Articular chondrocyte of knee joint (primary cell): ENCODE results near the gene BLOC1S3. TPM values are rescaled to one million over a fixed set of nuclear protein-coding genes. Genes with fewer than 3 reads are reported as not detected.

ENCODE experiments used
- total RNA-seq: library from RNA; depleted of rRNA; stranded (reverse); fragments of >200 nt; gene quantifications from 2 replicates; pipeline ENCODE4 v1.2.3, GENCODE V29; 2012

BLOC1S3 gene, protein sequence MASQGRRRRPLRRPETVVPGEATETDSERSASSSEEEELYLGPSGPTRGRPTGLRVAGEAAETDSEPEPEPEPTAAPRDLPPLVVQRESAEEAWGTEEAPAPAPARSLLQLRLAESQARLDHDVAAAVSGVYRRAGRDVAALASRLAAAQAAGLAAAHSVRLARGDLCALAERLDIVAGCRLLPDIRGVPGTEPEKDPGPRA
- 6.1 and 7.6 TPM in 2 replicates for total RNA-seq

DNA sequence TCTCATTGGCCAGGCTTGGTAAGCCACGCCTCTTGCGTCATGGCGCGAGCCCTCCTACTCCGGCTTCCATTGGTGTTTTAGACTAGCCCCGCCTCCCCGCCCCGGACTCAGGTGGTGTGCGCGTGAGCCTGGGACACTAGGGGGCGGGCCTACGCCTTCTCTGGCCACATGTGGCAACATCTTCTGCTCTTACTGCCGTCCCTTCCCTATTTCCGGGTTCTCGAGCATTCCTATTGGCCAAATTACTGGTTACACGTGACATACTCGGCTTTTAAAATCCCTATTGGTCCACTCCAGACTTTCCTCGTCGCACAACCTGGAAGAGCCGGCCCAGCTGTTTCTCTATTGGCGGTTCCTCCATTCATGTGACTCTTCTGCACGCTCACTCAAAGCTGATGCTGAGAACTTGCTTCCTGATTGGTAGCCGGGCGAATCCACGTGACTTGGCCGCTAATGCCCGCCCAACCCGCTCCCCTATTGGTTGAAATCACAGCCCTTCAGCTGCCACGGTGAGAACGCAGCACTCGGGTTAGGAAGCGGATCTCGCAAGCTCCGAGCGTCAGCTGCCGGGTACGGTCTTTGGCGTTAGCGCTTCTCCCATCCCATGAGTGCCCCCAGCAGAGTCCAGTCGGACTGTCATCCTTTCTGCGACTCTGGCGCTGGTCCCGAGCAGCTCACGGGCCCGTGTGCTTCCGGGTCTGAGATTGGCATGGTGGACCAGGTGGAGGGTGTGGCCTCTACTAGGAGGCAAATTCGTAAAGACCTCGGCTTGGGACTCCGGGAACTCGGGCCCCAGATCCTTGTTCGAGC is at the start of gene BLOC1S3:
Gene BLOC1S3 (plus strand): TSS at position 523 of the 810 bp plus-strand sequence. CDS start 513 bp downstream, outside the sequence.

DNA sequence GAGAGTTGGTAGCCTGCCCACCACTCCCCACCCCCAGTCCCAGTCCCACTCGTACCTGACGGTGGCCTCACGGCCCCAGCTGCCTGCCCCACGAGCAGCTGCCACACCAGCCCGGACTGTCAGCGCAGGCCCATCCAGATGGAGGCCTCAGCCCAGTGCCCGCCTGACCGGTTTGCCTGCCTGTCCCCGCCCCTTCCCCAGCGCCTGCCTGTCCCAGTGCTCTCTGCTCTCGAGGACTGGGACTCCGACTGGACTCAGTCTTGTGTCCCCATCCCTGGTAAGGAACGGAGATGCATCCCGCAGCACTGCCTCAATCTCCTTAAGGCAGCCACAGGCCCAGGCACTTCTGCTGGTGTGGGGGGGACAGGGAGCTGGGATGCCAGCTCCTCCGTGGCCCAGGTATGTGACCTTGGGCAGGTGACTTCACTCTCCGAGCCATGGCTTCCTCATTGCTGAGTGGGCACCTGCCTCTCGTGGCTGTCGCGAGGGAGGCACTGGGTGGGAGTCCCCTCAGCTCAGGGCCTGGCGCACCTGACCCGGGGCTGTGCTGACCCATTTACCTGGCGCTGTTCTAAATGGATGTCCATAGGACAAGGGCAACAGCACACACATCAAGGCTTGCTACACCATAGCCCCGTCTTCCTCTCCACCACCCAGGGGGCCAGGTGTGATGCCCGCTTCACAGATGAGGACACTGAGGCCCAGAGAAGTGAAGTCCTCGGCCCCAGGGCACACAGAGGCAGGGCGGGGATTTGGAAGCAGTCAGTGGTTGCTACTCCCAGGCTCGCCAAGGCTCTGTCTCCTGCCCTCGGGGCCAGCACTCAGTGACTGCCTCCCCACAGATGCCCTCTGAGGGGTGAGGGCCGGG is 17.5 kb upstream of the BLOC1S3 start, which contains the start of gene NKPD1:
Gene NKPD1 (minus strand): TSS at position 113 of the 868 bp plus-strand sequence. CDS start 832 bp downstream, outside the sequence.

DNA sequence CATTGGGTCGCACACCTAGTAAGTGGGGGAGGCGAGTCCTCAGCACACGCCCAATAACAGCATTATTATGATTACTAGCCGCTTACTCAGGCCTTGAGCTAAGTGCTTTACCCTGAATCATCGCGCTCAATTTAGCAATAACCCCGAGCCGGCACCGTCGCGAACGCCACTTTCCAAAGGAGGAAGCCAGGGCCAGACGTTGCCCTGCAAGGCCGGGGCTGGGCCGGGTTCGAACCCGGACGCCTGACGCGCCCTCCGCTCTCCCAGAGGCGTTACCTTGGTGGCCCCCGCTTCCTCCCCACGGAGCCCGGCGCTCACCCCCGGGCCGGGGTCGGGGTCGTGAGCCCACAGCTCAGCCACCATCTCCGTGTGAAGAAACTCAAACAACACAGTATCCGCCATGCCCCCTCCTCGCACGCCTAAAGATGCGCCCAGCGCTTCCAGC is 745 bp upstream of the BLOC1S3 start, which contains the start of gene TRAPPC6A:
Gene TRAPPC6A (minus strand): TSS at position 421 of the 445 bp plus-strand sequence. CDS start 19 bp downstream, at position 402.

Other genes with a start within 250 kb of the BLOC1S3 start
- gene APOC4, start 236.5 kb upstream of the BLOC1S3 start, total RNA-seq: not detected in 2 replicates
- not detected in 2 replicates for gene APOC2, start 232.7 kb upstream of the BLOC1S3 start, total RNA-seq
- gene CLPTM1, start 223.4 kb upstream of the BLOC1S3 start, total RNA-seq: 35.1 and 37.4 TPM in 2 replicates
- 6.9 and 8.0 TPM in 2 replicates for gene RELB, start 177.3 kb upstream of the BLOC1S3 start, total RNA-seq
- gene CLASRP, start 139.7 kb upstream of the BLOC1S3 start, total RNA-seq: 18.2 and 27.3 TPM in 2 replicates
- gene ZNF296, start 102.3 kb upstream of the BLOC1S3 start, total RNA-seq: 0.11 TPM in 1 of 2 replicates, not detected in the other
- gene GEMIN7, start 99.5 kb upstream of the BLOC1S3 start, total RNA-seq: 13.2 and 20.1 TPM in 2 replicates
- gene PPP1R37, start 85.6 kb upstream of the BLOC1S3 start, total RNA-seq: 24.0 and 24.6 TPM in 2 replicates
- under 0.01 TPM in 1 of 2 replicates, not detected in the other for gene NKPD1, start 17.8 kb upstream of the BLOC1S3 start, total RNA-seq
- gene TRAPPC6A, start 547 bp upstream of the BLOC1S3 start, total RNA-seq: 7.7 and 8.4 TPM in 2 replicates
- under 0.01 TPM in 1 of 2 replicates, not detected in the other for gene EXOC3L2, start 66.6 kb downstream of the BLOC1S3 start, total RNA-seq
- gene MARK4, start 72.5 kb downstream of the BLOC1S3 start, total RNA-seq: 12.0 and 14.0 TPM in 2 replicates
- 0.11 TPM in 1 of 2 replicates, not detected in the other for gene CKM, start 144.1 kb downstream of the BLOC1S3 start, total RNA-seq
- 0.11 and 0.26 TPM in 2 replicates for gene KLC3, start 162.0 kb downstream of the BLOC1S3 start, total RNA-seq
- gene ERCC2, start 191.8 kb downstream of the BLOC1S3 start, total RNA-seq: 29.7 and 32.8 TPM in 2 replicates
- gene PPP1R13L, start 226.3 kb downstream of the BLOC1S3 start, total RNA-seq: 8.0 and 12.3 TPM in 2 replicates
- 4.2 and 4.6 TPM in 2 replicates for gene POLR1G, start 227.9 kb downstream of the BLOC1S3 start, total RNA-seq
- 72.3 and 77.5 TPM in 2 replicates for gene ERCC1, start 245.1 kb downstream of the BLOC1S3 start, total RNA-seq